Endometrial microvascular endothelial cells (primary cell): ENCODE measurements around the gene GRIN3B. TPM values are rescaled to one million over a fixed set of nuclear protein-coding genes. Genes with fewer than 3 reads are reported as not detected.

Experiments used
- in situ Hi-C: cut with HindIII; loops from 2 replicates; pipeline ENCODE4 v1.10.0; 2017; ENCODE audit warnings: low sequenced_read_pairs, low pct_unique_long_range_greater_than_20kb; ENCODE audit errors: inconsistent ontology term
- total RNA-seq: library from RNA; depleted of rRNA; stranded (reverse); fragments of >200 nt; gene quantifications from one replicate; pipeline ENCODE4 v1.2.3, GENCODE V29; 2015; ENCODE audit errors: inconsistent ontology term

GRIN3B gene
- total RNA-seq, 1 donor from 2014 or later: not detected

DNA sequence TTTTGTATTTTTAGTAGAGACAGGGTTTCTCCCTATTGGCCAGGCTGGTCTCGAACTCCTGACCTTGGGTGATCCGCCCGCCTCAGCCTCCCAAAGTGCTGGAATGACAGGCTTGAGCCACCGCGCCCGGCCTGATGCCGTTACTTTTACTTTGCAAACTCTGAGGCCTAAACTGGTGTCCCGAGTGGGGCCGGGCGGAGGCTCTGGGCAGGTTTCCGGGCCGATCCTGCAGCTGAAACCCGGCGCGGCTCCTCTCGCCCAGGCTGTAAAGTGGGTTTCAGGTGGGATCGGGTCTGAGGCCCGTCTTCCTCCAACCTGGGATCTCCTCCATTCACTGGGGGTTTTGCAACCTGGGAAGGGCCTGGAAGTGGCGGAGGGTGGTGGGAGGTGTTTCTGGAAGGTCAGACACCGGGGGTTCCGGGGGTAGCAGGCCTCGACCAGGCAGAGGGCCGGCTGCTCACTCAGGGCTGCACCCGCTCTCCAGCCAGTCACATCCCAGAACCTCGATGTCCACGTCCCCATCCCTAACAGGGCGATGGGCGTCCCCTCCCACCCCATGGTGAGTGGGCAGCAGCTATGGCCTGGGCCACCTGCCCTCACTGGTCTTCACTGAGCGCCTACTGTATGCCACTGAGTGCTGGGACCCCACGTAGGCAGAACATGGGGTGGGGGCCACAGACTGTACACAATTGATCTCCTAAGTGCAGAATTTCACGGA lies 37.4 kb upstream of the GRIN3B start:
- in situ Hi-C loops: no loop called here

DNA sequence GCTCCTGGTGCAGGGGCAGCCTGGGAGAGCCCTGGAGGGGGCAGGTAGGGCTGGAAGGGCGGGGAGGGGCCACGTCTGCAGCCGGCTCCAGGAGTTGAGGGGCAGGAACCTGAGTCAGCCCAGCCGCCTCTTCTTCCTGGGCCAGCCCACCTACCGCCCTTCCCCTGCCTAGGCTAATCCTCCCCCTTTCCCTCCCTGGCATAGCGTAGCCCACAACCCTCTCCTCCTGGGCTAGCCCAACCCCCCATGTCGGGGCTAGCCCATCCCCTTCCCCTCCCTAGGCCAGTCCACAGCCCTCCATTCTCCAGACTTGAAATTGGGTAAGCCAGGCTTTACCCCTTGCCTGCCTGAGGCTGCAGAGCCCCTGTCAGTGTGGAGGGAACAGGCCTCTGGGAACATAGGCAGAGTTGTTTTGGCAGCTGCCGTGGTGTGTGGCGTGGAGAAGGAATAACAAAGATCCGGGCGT lies 36.7 kb upstream of the GRIN3B start:
- in situ Hi-C loops: no loop called here

DNA sequence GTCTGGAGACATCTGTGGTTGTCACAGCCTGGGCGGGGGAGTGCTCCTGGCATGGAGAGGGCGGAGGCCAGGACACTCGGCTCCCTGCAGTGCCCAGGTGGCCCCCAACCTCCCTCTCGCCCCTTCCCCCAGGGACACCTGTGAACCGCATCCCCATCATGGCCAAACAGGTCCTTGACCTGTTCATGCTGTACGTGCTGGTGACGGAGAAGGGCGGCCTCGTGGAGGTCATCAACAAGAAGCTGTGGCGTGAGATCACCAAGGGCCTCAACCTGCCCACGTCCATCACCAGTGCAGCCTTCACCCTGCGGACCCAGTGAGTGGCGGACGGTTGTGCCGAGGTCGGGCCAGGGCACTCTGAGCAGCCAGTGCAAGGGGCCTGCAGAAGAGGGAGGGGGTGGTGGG lies 36.1 kb upstream of the GRIN3B start:
- in situ Hi-C loops: no loop called here

DNA sequence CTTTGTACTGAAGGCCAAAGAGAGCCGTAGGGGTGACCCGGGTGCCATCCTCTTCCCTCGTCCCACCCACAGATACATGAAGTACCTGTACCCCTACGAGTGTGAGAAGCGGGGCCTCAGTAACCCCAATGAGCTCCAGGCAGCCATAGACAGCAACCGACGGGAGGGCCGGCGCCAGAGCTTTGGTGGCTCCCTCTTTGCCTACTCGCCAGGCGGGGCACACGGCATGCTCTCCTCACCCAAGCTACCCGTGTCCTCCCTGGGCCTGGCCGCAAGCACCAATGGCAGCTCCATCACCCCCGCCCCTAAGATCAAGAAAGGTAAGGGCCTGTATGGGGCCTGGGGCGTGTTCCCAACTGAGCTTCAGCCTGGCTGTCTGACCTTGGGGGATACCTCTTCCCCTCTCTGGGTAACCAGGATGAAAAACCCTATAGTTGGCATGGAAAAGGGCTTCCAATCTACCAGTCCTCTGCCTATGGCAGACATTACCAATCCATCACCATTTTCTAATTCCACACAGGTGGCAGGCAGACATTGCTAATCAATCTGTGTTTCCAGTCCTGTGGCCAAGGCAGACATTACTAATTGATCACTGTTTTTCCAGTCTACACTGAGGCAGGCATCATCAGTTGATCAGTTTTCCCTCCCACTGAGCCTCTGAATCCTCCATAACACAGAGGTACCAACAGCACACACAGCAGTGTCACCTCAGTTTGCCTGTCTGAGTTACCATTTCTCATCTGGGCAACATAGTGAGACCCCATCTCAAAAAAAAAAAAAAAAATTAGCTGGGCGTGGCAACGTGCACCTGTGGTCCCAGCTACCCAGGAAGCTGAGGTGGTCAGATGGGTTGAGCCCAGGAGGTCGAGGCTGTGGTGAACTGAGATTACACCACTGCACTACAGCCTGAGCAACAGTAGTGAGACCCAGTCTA lies 35.2 kb upstream of the GRIN3B start:
- in situ Hi-C loops: no loop called here

DNA sequence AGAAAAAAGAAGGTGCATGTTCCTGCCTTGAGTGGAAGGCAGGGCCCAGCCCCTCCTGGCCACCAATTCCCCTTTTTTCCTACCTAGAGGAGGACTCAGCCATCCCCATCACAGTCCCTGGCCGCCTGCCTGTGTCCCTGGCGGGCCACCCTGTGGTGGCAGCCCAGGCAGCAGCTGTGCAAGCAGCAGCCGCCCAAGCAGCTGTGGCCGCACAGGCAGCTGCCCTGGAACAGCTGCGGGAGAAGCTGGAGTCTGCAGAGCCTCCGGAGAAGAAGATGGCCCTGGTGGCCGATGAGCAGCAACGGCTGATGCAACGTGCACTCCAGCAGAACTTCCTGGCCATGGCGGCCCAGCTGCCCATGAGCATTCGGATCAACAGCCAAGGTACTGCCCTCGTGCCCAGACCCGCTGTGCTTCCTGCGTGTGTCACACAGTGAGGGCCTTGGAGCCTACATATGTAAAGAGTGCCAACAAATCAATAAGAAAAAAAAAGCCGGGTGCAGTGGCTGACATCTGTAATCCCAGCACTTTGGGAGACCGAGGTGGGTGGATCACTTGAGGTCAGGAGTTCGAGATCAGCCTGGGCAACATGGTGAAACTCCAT lies 33.6 kb upstream of the GRIN3B start:
- in situ Hi-C loops: no loop called here

DNA sequence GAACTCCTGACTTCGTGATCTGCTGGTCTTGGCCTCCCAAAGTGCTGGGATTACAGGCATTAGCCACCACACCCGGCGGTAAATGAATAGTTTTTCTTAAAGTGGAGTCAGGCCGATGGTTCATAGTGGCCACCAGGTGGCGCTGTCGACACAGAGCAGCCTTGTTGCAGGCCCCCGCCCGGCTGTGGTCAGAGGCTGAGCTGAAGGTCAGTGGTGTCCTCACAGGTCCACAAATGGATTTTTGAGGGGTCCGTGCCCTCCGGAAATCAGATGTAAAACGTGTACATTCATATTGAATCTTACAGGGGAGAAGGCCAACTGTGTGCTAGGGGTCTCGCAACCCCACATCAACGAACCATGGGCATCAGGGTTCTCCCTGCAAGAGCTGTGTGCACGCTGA lies 29.5 kb upstream of the GRIN3B start:
- in situ Hi-C loops: no loop called here

DNA sequence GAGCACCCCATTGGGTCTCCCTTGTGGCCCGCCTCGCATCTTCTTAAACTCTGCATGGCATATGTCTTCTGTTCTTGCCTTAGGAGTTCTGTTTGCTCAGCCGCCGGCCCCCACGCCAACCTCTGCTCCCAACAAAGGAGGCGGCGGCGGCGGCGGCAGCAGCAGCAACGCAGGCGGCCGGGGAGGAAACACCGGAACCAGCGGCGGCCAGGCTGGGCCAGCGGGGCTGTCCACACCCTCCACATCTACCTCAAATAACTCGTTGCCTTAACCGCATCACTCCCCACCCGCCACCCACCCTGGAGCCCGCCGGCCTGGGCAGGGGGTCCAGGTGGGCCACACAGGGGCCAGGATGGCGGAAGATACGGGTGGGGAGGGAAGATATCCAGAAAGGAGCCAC lies 28.4 kb upstream of the GRIN3B start:
- in situ Hi-C loops: no loop called here

DNA sequence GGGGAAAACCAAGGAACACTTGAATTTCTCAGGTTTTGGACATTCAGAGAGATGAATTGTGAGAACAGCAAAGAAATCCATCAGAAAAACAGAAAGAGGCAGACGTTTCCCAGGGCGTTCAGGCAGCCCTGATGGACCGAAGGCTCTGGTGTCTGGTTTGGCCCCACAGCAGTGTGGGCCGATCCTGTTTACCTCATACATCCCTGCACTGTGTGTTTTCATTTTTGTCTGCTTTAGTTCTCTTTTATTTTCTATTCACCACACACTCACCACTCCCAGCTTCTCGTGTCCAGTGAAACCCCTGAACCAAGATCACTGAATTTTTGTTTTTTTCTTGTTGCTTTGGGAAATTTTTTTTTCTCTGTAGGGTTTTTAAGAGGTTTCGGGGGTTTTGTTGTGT lies 27.9 kb upstream of the GRIN3B start:
- in situ Hi-C loops: no loop called here

DNA sequence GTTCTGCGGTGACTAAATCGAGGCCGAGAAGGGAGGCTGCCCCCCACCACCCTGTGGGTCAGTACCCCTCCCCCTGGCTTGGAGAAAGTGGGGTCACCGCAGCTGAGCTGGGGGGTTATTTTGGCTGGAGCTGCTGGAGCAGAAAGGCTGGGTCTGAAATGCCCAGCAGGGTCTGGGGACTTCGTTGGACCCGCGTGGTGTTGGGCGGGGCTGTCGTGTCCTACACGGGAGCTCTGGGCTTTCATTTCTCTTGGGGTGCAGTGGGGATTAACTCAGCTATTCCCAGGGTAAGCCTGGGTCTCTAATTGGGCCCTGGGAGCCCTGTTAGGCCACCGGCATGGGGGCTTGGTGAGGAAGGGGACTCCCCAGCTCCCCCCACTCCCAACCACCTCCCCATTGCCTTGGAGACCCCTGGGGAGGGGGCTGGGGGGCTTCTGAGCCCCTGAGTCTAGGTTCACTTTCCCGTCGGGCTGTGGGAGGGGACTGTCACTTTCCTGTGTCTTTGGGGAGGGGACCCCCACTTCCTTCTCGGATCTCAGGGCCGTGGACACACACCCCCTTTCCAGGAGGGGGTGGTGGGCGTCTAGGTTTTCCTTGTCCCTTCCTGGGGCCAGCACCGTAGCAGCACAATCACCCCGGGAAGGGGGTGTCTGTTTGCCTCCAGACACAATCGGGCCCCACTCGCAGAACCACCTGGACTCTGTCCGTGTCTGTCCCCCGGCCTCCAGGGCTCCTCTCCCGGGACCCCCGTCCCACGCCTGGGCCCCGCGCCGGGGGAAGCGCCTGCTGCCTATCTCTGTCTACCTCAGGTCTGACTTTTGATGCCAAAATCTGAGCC lies 26.3 kb upstream of the GRIN3B start:
- in situ Hi-C loops: no loop called here

DNA sequence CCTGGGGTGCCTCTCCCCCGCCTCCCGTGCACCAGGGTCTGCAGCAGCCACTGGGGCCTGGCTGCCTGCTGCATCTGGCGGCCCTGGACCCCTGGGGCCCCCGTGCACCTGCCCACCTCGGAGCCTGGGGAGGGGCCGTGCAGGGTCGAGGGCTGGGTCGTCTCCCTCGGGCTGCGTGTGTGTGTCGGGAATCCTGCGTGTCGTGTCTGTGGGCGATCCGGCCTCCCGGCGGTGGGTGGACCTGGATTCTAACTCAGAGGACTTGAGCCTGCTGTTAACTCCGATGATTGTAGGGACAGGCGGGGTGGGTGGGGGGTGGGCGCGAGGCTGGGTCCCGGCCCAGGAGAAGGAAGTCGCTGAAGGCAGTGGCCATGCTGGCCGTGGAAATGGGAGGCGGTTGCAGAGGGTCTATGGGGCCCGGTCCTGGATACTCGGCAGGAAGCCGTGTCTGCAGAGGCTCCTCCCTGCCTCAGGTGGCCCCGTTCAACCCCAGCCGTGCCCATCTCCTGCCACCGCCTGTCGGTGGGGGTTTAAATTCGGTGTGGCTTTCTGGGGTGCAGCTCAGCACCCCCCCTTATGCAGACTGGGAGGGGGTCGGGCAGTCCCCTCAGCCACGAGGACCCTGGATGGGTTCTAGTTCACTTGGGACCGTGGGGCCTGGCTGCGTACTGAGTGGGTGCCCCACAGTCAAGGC lies 25.5 kb upstream of the GRIN3B start:
- in situ Hi-C loops: no loop called here

DNA sequence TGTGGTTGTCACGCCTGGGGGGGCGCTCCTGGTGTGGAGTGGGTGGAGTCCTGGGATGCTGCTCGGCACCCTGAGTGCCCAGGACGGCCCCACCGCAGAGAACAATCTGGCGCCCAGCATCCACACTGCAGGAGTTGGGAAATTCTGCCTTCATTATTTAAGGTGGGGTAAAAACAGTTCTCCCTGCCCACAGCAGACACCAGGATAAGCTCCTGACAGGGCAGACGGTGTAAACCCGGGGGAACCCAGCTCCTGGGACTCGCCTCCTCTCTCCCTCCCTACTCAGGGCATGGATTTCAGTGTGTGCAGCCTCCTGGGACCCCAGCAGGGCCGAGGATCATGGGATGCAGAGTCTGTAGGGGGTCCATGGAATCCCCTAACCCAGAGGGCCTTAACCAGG lies 23.7 kb upstream of the GRIN3B start:
- in situ Hi-C loops: no loop called here

DNA sequence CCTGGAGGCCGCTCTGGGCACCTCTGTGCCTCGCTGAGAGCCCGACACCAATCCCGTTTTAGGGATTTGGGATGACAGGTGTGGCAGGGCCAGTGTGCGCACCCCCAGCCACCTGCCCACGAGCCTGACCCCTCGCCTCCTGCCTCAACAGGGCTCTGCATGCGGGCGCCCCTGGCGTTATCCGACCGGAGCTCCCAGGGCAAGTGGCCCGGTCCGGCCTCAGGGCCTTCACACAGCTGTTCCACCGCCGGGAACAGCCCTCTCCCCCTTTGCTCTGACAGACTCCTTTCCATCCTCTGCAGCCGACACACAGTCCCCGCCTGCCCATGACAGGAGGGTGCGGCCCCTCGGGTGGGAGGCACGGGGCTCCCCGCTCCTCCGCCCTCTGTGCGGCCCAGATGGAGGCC lies 23.2 kb upstream of the GRIN3B start:
- in situ Hi-C loops: no loop called here

DNA sequence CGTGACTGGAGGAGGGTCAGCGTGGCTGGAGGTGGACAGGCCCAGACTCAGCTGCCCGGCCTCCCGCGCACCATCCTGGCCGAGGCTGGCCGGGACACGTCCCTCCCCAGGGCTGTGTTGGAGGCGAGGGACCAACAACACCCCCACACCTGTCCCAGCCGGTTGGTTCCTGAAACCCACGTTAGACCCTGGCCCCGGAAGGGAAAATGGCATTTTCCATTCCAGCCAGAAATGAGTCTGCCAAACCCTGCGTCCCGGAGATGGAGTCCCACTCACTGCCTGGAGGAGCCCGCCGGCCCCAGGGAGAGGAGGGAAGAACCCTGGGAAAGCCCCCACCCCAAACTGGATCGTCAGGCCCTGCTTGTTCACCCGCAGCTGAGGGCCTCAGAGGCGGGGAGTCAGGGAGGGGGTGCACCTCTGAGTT lies 20.9 kb upstream of the GRIN3B start:
- in situ Hi-C loops: no loop called here

DNA sequence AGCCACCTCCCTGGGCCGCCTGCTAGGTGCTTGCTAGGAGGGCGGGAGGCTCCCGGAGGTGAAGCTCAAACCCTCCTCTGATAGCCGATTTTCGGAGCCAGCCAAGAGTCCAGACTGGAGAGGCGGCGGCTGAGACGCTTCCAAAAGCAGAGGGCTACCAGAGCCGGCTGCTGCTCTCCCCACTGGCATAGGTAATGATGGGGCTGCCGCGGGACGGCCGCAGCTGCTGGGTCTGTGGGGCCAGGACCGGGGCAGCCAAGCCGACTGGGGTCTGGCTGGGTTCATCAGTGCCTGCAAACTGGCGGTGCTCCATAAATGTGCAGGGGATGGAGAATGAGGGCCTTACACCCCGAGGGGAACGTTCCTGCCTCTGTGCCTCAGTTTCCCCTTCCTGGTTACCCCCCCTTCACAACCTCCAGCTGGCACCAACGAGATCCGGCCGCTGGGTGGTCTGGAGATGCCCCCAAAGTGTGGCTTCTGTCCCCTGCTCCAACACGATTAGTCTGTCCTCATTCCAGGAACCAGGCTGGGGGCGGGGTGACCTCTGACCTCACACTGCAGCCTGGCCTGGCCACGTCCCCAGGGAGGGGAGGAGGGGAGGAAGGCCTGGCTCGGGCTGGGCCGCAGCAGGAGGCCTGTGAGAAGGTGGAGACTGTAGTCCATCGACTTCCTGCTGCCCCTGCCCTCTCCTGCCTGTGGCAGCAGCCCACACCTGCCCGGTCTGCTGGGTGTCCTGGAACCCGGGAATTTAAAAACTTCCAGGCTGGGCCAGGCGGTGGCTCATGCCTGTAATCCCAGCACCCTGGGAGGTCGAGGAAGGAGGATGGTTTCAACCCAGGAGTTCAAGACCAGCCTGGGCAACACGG lies 19.9 kb upstream of the GRIN3B start:
- in situ Hi-C loops: no loop called here

DNA sequence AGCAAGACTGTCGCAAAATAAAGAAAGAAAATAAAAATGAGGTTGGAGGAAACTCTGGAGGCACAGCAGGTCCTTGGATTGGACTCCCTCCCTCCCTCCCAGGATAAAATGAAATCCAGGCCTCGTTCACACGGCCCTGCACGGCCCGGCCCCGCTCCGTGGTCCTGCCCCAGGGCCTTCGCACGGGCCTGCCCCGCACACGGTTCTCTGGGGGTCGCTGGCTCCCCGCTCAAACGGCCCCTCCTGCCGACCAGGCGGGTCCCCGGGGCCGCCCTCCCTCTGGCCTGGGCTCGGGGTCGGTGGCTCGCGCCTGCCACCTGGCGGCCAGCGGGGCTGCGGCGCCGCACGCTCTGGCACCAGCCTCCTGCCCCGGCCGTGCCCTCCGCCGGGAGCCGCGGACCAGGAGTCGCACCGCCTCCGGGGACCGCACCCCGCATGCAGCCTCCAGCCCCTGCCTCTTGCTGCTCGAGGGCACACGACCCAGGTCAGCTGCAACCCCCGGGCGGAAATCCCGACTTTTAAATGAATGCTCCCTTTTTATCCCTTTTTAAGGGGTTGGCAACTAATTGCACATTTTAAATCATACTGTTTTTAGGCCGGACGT lies 17.6 kb upstream of the GRIN3B start:
- in situ Hi-C loops: no loop called here

DNA sequence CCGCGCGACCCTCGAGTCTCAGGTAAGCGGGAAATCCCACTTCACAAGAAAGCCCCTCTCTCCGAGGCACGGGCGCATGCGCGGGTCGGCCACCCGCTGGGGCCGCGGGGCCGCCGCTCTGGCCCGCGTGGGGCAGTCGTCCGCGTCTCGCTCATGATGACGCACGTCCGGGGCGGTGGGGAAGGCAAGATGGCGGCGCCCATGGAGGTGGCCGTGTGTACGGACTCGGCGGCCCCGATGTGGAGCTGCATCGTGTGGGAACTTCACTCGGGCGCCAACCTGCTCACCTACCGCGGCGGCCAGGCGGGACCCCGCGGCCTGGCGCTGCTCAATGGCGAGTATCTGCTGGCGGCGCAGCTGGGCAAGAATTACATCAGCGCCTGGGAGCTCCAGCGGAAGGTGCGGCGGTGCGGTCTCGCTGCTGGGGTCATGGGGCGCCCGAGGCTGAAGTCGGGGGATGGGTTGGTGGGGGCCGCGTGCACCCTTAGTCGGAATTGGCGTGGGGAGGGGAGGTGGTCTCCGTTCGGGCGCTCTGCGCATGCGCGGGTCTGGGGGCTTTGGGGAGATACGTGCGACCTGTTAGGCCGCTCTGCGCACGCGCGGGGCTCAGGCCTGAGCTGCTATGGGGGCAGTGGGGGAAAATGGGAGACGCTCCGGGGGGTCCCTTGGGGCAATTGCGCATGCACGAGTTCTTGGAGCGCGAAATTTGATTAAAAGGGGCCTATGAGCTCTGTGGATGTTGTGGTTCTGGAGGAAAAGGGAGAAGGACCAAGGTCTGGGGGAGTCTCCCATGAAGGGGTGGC lies 15.9 kb upstream of the GRIN3B start, which contains the start of gene WDR18:
Gene WDR18 (plus strand): TSS at position 181 of the 803 bp plus-strand sequence. CDS start 9 bp downstream, at position 190.
- in situ Hi-C loops: no loop called here
